Tibial artery (tissue), 4 donors: ENCODE data around the gene MAP3K4.

Experiments
- DNase-seq, 2 donors: peaks; one replicate each; pipeline ENCODE4 v3.0.0-alpha.2; 2019
- H3K27ac ChIP-seq, 2 donors: fragments of 200-600 bp; sonication (generic) in 1 of 2; 1 replicate in 1 of 2; 2 replicates in 1 of 2; pipeline ENCODE4 v1.5.1; 2018 to 2019; ENCODE audit warnings: mild to moderate bottlenecking in 1 of 2
- H3K27me3 ChIP-seq, 2 donors: fragments of 200-600 bp; sonication (generic) in 1 of 2; one replicate each; pipeline versions ENCODE4 v1.5.1 to v1.6.0; 2016 to 2019
- H3K36me3 ChIP-seq, 3 donors: fragments of 200-600 bp; sonication (generic) in 2 of 3; one replicate each; pipeline ENCODE4 v1.5.1; 2016 to 2019; ENCODE audit warnings: mild to moderate bottlenecking in 2 of 3
- H3K4me1 ChIP-seq, 4 donors: fragments of 200-600 bp; sonication (generic) in 2 of 4; 1 replicate in 3 of 4; 2 replicates in 1 of 4; pipeline ENCODE4 v1.5.1; 2016 to 2019
- H3K4me3 ChIP-seq, 2 donors: fragments of 200-600 bp; sonication (generic) in 1 of 2; 1 replicate in 1 of 2; 2 replicates in 1 of 2; pipeline ENCODE4 v1.5.1; 2018 to 2019; ENCODE audit warnings: mild to moderate bottlenecking in 2 of 2
- H3K9me3 ChIP-seq, 3 donors: fragments of 200-600 bp; sonication (generic) in 1 of 3; one replicate each; pipeline ENCODE4 v1.5.1; 2016 to 2019
- intact Hi-C: fragments of 100-400 bp; cut with DNase I; formaldehyde crosslinking; loops from one replicate; pipeline ENCODE4 v1.15.0; 2023; ENCODE audit warnings: low total_unique reads
- TF ChIP-seq, protein P1 (sequence below), 2 experiments: fragments of 200-600 bp in 1 of 2; fragments of 450-650 bp in 1 of 2; IDR thresholded peaks; one replicate each; pipeline ENCODE4 v1.5.1; 2017 to 2019; ENCODE audit warnings: antibody characterized with exemption in 2 of 2, mild to moderate bottlenecking in 1 of 2, moderate library complexity in 1 of 2

Gene MAP3K4

GRCh38 chr6:161154796-161155335 is 163.3 kb downstream of the MAP3K4 start:
- TF ChIP-seq, protein P1, sequence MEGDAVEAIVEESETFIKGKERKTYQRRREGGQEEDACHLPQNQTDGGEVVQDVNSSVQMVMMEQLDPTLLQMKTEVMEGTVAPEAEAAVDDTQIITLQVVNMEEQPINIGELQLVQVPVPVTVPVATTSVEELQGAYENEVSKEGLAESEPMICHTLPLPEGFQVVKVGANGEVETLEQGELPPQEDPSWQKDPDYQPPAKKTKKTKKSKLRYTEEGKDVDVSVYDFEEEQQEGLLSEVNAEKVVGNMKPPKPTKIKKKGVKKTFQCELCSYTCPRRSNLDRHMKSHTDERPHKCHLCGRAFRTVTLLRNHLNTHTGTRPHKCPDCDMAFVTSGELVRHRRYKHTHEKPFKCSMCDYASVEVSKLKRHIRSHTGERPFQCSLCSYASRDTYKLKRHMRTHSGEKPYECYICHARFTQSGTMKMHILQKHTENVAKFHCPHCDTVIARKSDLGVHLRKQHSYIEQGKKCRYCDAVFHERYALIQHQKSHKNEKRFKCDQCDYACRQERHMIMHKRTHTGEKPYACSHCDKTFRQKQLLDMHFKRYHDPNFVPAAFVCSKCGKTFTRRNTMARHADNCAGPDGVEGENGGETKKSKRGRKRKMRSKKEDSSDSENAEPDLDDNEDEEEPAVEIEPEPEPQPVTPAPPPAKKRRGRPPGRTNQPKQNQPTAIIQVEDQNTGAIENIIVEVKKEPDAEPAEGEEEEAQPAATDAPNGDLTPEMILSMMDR (IDR thresholded peaks at IDR 0.05), result no peak
- intact Hi-C loops, result loop anchor here (5.0 kb wide), 1 partner anchor 217 kb away; no protein-coding TSS in a partner anchor
- no peaks in the 10 kb centered on the region for H3K9me3 ChIP-seq
- H3K36me3 ChIP-seq, result peaks cover 0 to 57% (median 17%) of the 10 kb centered on the region in 3 donors
- no peaks in the 10 kb centered on the region for H3K4me1 ChIP-seq
- DNase-seq, result no peak
- H3K4me3 ChIP-seq, result no peak overlapping the region
- H3K27ac ChIP-seq, result no peak overlapping the region
- H3K27me3 ChIP-seq, result no peaks in the 10 kb centered on the region

GRCh38 chr6:161161121-161161520 is 169.6 kb downstream of the MAP3K4 start:
- no peak for DNase-seq
- Histone ChIP-seq H3K9me3 (no peaks in the 10 kb centered on the region), H3K27ac (no peak overlapping the region), H3K36me3 (peaks cover 5 to 21% (median 17%) of the 10 kb centered on the region in 3 donors), H3K4me3 (no peak overlapping the region), H3K27me3 (no peaks in the 10 kb centered on the region), H3K4me1 (peaks cover 0 to 35% (median 23%) of the 10 kb centered on the region in 4 donors)
- TF ChIP-seq, protein P1 (IDR thresholded peaks at IDR 0.05), result no peak
- intact Hi-C loops, result no loop called here

DNA sequence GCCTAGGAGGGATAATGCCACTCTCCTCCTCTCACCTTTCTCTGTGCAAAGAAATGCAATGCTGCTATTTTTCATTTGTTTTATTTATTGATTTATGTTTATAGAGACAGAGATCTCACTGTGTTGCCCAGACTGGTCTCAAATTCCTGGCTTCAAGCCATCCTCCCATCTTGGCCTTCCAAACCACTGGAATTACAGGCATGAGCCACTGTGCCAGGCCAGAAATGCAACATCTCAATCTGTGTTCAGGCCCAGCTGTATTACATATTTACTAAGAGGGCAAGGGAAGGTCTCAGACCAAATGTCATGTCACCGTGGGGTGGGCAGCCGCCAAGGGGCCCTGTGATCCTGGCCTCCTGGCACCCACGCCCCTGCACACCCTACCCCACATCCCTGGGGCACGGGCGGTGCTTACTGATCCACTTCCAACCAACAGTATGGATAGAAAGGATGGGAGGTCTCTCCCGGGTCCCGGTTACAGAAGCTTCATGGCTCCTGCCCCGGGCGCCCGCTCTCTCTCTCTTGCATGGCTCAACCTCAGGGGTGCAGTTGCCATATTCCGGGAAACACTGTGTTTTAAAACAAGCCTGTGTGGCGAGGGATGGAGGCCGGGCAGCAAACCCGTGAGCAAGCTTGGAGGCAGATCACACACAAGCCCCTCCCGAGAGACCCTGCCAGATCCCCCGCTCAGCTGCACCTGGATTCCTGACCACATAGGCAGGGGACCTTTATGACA is 170.5 kb downstream of the MAP3K4 start:
- no peak for DNase-seq
- TF ChIP-seq, protein P1 (IDR thresholded peaks at IDR 0.05), result no peak
- Histone ChIP-seq H3K27ac (peak overlapping the region; percentile 51 to 55), H3K27me3 (no peaks in the 10 kb centered on the region), H3K4me3 (no peak overlapping the region), H3K9me3 (no peaks in the 10 kb centered on the region), H3K36me3 (peaks cover 5 to 21% (median 17%) of the 10 kb centered on the region in 3 donors), H3K4me1 (peaks cover 0 to 35% (median 23%) of the 10 kb centered on the region in 4 donors)
- intact Hi-C loops, result no loop called here

DNA sequence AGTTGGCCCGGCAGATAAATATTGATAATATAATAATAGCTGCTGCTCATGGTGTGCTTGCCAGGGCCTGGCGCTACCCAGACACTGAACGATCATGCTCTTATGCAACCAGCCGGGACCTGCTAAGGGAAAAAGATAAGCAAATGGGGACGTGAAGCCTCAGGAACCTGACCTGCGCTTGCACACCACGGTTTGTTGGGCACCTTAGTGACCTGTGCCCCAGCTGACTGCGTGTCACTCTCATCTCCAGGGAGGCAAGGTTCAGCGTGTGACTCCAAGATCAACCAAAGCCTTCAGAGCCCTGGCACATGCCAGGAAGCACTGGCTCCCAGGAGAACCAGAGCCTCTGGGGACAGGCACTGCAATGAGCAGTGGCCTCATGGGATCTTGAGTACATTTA is 171.2 kb downstream of the MAP3K4 start:
- H3K4me3 ChIP-seq, result no peak overlapping the region
- peak overlapping the region; percentile 51 to 55 for H3K27ac ChIP-seq
- H3K36me3 ChIP-seq, result peaks cover 5 to 21% (median 17%) of the 10 kb centered on the region in 3 donors
- intact Hi-C loops, result no loop called here
- TF ChIP-seq, protein P1 (IDR thresholded peaks at IDR 0.05), result no peak
- H3K27me3 ChIP-seq, result no peaks in the 10 kb centered on the region
- no peaks in the 10 kb centered on the region for H3K9me3 ChIP-seq
- no peak for DNase-seq
- peaks cover 0 to 35% (median 23%) of the 10 kb centered on the region in 4 donors for H3K4me1 ChIP-seq

GRCh38 chr6:161163466-161164181 is 172.1 kb downstream of the MAP3K4 start:
- TF ChIP-seq, protein P1 (IDR thresholded peaks at IDR 0.05), result no peak

More at GRCh38 chr6:161163466-161164181, 172.1 kb downstream of the MAP3K4 start:
- H3K4me3 ChIP-seq, result no peak overlapping the region
- intact Hi-C loops, result no loop called here
- DNase-seq, result no peak
- H3K9me3 ChIP-seq, result no peaks in the 10 kb centered on the region
- no peaks in the 10 kb centered on the region for H3K27me3 ChIP-seq
- peaks cover 0 to 35% (median 23%) of the 10 kb centered on the region in 4 donors for H3K4me1 ChIP-seq
- peak overlapping the region in 1 of 2 donors; percentile 55 for H3K27ac ChIP-seq
- H3K36me3 ChIP-seq, result peaks cover 5 to 21% (median 17%) of the 10 kb centered on the region in 3 donors
